ENCODE measurements around the gene NKPD1.

Gene NKPD1
- total RNA-seq: 1.5 reads per million in 2 experiments

GRCh38 chr19:45160870-45161737, at the start of gene NKPD1:
NKPD1 (minus strand) TSS chr19:45160982; CDS start chr19:45160150, 832 bp downstream.
- DNase-seq (ENCODE audit: low read depth): no peak

- DNase-seq (ENCODE audit: low read depth): no peak
Observed at GRCh38 chr19:45206328-45206727, 45.5 kb upstream of the NKPD1 start.

GRCh38 chr19:45205810-45206209, 45.0 kb upstream of the NKPD1 start:
- DNase-seq (ENCODE audit: low read depth): no peak

- DNase-seq (ENCODE audit: low read depth): no peak
Observed at GRCh38 chr19:45202637-45203036, 41.9 kb upstream of the NKPD1 start.

GRCh38 chr19:45200568-45200967, 39.8 kb upstream of the NKPD1 start:
- DNase-seq (ENCODE audit: low read depth): no peak

GRCh38 chr19:45195764-45196163, 35.0 kb upstream of the NKPD1 start:
- no peak for DNase-seq (ENCODE audit: low read depth)

GRCh38 chr19:45191375-45191774, 30.6 kb upstream of the NKPD1 start:
- no peak for DNase-seq (ENCODE audit: low read depth)

- DNase-seq (ENCODE audit: low read depth): no peak
Observed at GRCh38 chr19:45189971-45190370, 29.2 kb upstream of the NKPD1 start.

- DNase-seq (ENCODE audit: low read depth): no peak
Observed at GRCh38 chr19:45187421-45188100, 26.8 kb upstream of the NKPD1 start.

- no peak for DNase-seq (ENCODE audit: low read depth)
Observed at GRCh38 chr19:45186509-45187334, 25.9 kb upstream of the NKPD1 start.

- no peak for DNase-seq (ENCODE audit: low read depth)
Observed at GRCh38 chr19:45184115-45184514, 23.3 kb upstream of the NKPD1 start.

- no peak for DNase-seq (ENCODE audit: low read depth)
Observed at GRCh38 chr19:45182758-45183157, 22.0 kb upstream of the NKPD1 start.

GRCh38 chr19:45180936-45181335, 20.2 kb upstream of the NKPD1 start:
- no peak for DNase-seq (ENCODE audit: low read depth)

- no peak for DNase-seq (ENCODE audit: low read depth)
Observed at GRCh38 chr19:45179892-45180370, 19.1 kb upstream of the NKPD1 start.

GRCh38 chr19:45179072-45179891, 18.5 kb upstream of the NKPD1 start:
- peak; percentile 20 for DNase-seq (ENCODE audit: low read depth)

- DNase-seq (ENCODE audit: low read depth): peak; percentile 100
Observed at GRCh38 chr19:45178262-45179071, 17.7 kb upstream of the NKPD1 start, which contains the start of gene BLOC1S3. BLOC1S3 (plus strand) TSS chr19:45178784; CDS start chr19:45179297, 513 bp downstream.

- DNase-seq (ENCODE audit: low read depth): no peak
Observed at GRCh38 chr19:45177817-45178261, 17.1 kb upstream of the NKPD1 start, which contains the start of gene TRAPPC6A. TRAPPC6A (minus strand) TSS chr19:45178237; CDS start chr19:45178218, 19 bp downstream.

GRCh38 chr19:45175515-45176345, 14.9 kb upstream of the NKPD1 start:
- no peak for DNase-seq (ENCODE audit: low read depth)

GRCh38 chr19:45173816-45174215, 13.0 kb upstream of the NKPD1 start:
- no peak for DNase-seq (ENCODE audit: low read depth)

All from T follicular helper cell (primary cell).